H1 (cell line): ENCODE results near the gene TMEM44. TPM values are rescaled to one million over a fixed set of nuclear protein-coding genes. Genes with fewer than 3 reads are reported as not detected.

Experiments
- CTCF ChIA-PET: fragments of 300-600 bp; sonication (Branson Sonifier 250); formaldehyde crosslinking; loops from one replicate; lab custom pipeline; 2021; ENCODE audit not compliant: partially characterized antibody; lab: Charles Lee
- POLR2A ChIA-PET: fragments of 300-600 bp; sonication (Branson Sonifier 250); formaldehyde crosslinking; loops from one replicate; lab custom pipeline; 2021; ENCODE audit warnings: inconsistent platforms; ENCODE audit not compliant: partially characterized antibody; lab: Charles Lee
- DNase-seq, 2 experiments: peaks; one replicate each; pipeline versions ENCODE4 v3.0.0 to v3.0.0-alpha.2; 2010 to 2022; ENCODE audit warnings: low spot score in 2 of 2, low read depth in 1 of 2, mixed read lengths in 1 of 2
- FAIRE-seq: peaks from 2 replicates; lab custom pipeline; 2011; peaks lifted over from hg19 to GRCh38; lab: Jason Lieb, UNC
- H2AFZ ChIP-seq: 2 replicates; pipeline ENCODE4 v1.8.1; 2012; ENCODE audit warnings: low read length, inconsistent platforms
- H2AK5ac ChIP-seq: 2 replicates; pipeline ENCODE4 v1.6.1; 2013; ENCODE audit warnings: low read depth, low read length
- H2BK120ac ChIP-seq: replicated peaks from 2 replicates; pipeline ENCODE3; 2013; ENCODE audit warnings: low read depth, low read length, inconsistent platforms
- H2BK12ac ChIP-seq: 2 replicates; pipeline ENCODE4 v1.6.1; 2013; ENCODE audit warnings: low read depth, low read length
- H2BK15ac ChIP-seq: 2 replicates; pipeline ENCODE4 v1.6.1; 2013; ENCODE audit warnings: low read length
- H2BK20ac ChIP-seq: 2 replicates; pipeline ENCODE4 v1.6.1; 2013; ENCODE audit warnings: low read length
- H2BK5ac ChIP-seq: 2 replicates; pipeline ENCODE4 v1.6.1; 2013; ENCODE audit warnings: low read depth, low read length
- H3K14ac ChIP-seq: 2 replicates; pipeline ENCODE4 v1.6.1; 2013; ENCODE audit warnings: inconsistent platforms; ENCODE audit not compliant: insufficient read length
- H3K18ac ChIP-seq: 2 replicates; pipeline ENCODE4 v1.6.1; 2013; ENCODE audit warnings: low read length; ENCODE audit errors: extremely low read depth
- H3K23ac ChIP-seq: 2 replicates; pipeline ENCODE4 v1.6.1; 2013; ENCODE audit warnings: inconsistent platforms; ENCODE audit not compliant: insufficient read length
- H3K23me2 ChIP-seq: 2 replicates; pipeline ENCODE4 v1.6.1; 2013; ENCODE audit warnings: low read depth, low read length
- H3K27ac ChIP-seq: 2 replicates; pipeline ENCODE4 v1.6.1; 2011; ENCODE audit warnings: low read depth, low read length, inconsistent platforms
- H3K27me3 ChIP-seq, 4 experiments: replicated peaks in 1 of 4; 1 replicate in 1 of 4; 2 replicates in 3 of 4; pipeline versions ENCODE4 v1.6.1 to v1.8.1; 2011 to 2013; ENCODE audit warnings: low read length in 3 of 4, mild to moderate bottlenecking in 3 of 4, inconsistent platforms in 2 of 4, mixed read lengths in 2 of 4, moderate library complexity in 1 of 4; ENCODE audit not compliant: control insufficient read depth in 3 of 4, insufficient read depth in 3 of 4; ENCODE audit errors: extremely low read depth in 1 of 4
- H3K36me3 ChIP-seq, 4 experiments: 2 replicates each; pipeline versions ENCODE4 v1.6.1 to v1.8.1; 2011 to 2013; ENCODE audit warnings: mild to moderate bottlenecking in 4 of 4, low read length in 3 of 4, moderate library complexity in 2 of 4, control low read depth in 1 of 4, inconsistent platforms in 1 of 4; ENCODE audit not compliant: insufficient read depth in 4 of 4, control insufficient read depth in 2 of 4
- H3K4ac ChIP-seq: replicated peaks from 2 replicates; pipeline ENCODE3; 2013; ENCODE audit warnings: low read length, low read depth, mixed read lengths, inconsistent platforms; ENCODE audit not compliant: insufficient read length
- H3K4me1 ChIP-seq, 4 experiments: replicated peaks in 1 of 4; 1 replicate in 1 of 4; 2 replicates in 3 of 4; pipeline versions ENCODE4 v1.6.1 to v1.8.1; 2011 to 2013; ENCODE audit warnings: low read length in 3 of 4, inconsistent platforms in 2 of 4, mixed read lengths in 1 of 4; ENCODE audit not compliant: insufficient read depth in 4 of 4, control insufficient read depth in 3 of 4
- H3K4me2 ChIP-seq, 2 experiments: 2 replicates each; pipeline versions ENCODE4 v1.6.1 to v1.8.1; 2011 to 2013; ENCODE audit warnings: low read depth in 2 of 2, low read length in 2 of 2, control low read depth in 1 of 2, inconsistent platforms in 1 of 2, mild to moderate bottlenecking in 1 of 2; ENCODE audit not compliant: insufficient read depth in 1 of 2
- H3K4me3 ChIP-seq, 4 experiments: fragments of 200-600, 300-600 bp in 1 of 4; sonication (generic), shearing (Covaris generic), sonication (Bioruptor Twin) in 1 of 4; 2 replicates each; pipeline versions ENCODE4 v1.5.1 to v1.8.1; 2011 to 2016; ENCODE audit warnings: low read length in 4 of 4, low read depth in 3 of 4, control low read depth in 2 of 4, inconsistent platforms in 2 of 4, mild to moderate bottlenecking in 2 of 4, mixed read lengths in 1 of 4, moderate library complexity in 1 of 4; ENCODE audit not compliant: insufficient read depth in 2 of 4; ENCODE audit errors: extremely low read depth in 1 of 4
- H3K56ac ChIP-seq: replicated peaks from 2 replicates; pipeline ENCODE3; 2013; ENCODE audit warnings: low read depth, mild to moderate bottlenecking, mixed read lengths, low read length, inconsistent platforms; ENCODE audit not compliant: insufficient read length
- H3K79me1 ChIP-seq: 2 replicates; pipeline ENCODE4 v1.6.1; 2013; ENCODE audit warnings: low read depth, low read length, control low read depth
- H3K79me2 ChIP-seq, 2 experiments: 2 replicates each; pipeline versions ENCODE4 v1.6.1 to v1.8.1; 2012 to 2013; ENCODE audit warnings: low read length in 2 of 2, mild to moderate bottlenecking in 2 of 2, inconsistent platforms in 1 of 2; ENCODE audit not compliant: insufficient read depth in 2 of 2, control insufficient read depth in 1 of 2
- H3K9ac ChIP-seq, 4 experiments: replicated peaks in 1 of 4; 1 replicate in 1 of 4; 2 replicates in 3 of 4; pipeline versions ENCODE4 v1.6.1 to v1.8.1; 2011 to 2013; ENCODE audit warnings: low read depth in 3 of 4, low read length in 3 of 4, control low read depth in 2 of 4, mild to moderate bottlenecking in 2 of 4, moderate library complexity in 2 of 4, inconsistent platforms in 1 of 4; ENCODE audit errors: extremely low read depth in 1 of 4
- H3K9me3 ChIP-seq, 2 experiments: 2 replicates each; pipeline versions ENCODE4 v1.6.1 to v1.8.1; 2012 to 2013; ENCODE audit warnings: mild to moderate bottlenecking in 2 of 2, moderate library complexity in 2 of 2, control low read depth in 1 of 2, inconsistent platforms in 1 of 2, low read depth in 1 of 2, low read length in 1 of 2, mixed read lengths in 1 of 2; ENCODE audit not compliant: insufficient read depth in 2 of 2
- H4K20me1 ChIP-seq, 2 experiments: replicated peaks in 1 of 2; 2 replicates each; pipeline versions ENCODE3 to v1.8.1; 2011 to 2013; ENCODE audit warnings: inconsistent platforms in 2 of 2, low read length in 2 of 2, mild to moderate bottlenecking in 1 of 2; ENCODE audit not compliant: insufficient read depth in 2 of 2, control insufficient read depth in 1 of 2
- H4K5ac ChIP-seq: 2 replicates; pipeline ENCODE4 v1.6.1; 2013; ENCODE audit warnings: low read length, low read depth, mixed read lengths, inconsistent platforms; ENCODE audit not compliant: insufficient read length
- H4K8ac ChIP-seq: 2 replicates; pipeline ENCODE4 v1.8.0; 2013; ENCODE audit warnings: mild to moderate bottlenecking, moderate library complexity, low read length, inconsistent platforms; ENCODE audit not compliant: insufficient read depth; ENCODE audit errors: extremely low read depth
- H4K91ac ChIP-seq: replicated peaks from 2 replicates; pipeline ENCODE3; 2013; ENCODE audit warnings: low read length, mixed read lengths, inconsistent platforms; ENCODE audit not compliant: insufficient read length
- BCL11A ChIP-seq, 2 experiments: IDR thresholded peaks; one replicate each; pipeline ENCODE4 v1.6.1; 2011; ENCODE audit warnings: low read depth in 2 of 2, low read length in 2 of 2, mild to moderate bottlenecking in 2 of 2
- RXRA ChIP-seq: IDR thresholded peaks from 2 replicates; pipeline ENCODE4 v1.6.1; 2011; ENCODE audit warnings: low read depth, mild to moderate bottlenecking, low read length, moderate library complexity; ENCODE audit not compliant: insufficient read depth
- SIRT6 ChIP-seq: IDR thresholded peaks from one replicate; pipeline ENCODE4 v1.7.1; 2012; ENCODE audit warnings: low read length, inconsistent platforms
- SRF ChIP-seq: IDR thresholded peaks from 2 replicates; pipeline ENCODE4 v1.6.1; 2011; ENCODE audit warnings: mild to moderate bottlenecking, low read depth, low read length, moderate library complexity
- ZNF274 ChIP-seq: IDR thresholded peaks from 2 replicates; pipeline ENCODE4 v1.7.0; 2012; ENCODE audit warnings: low read length, borderline replicate concordance; ENCODE audit errors: extremely low read depth
- WGBS, 2 experiments: shearing (Covaris generic) in 1 of 2; methylation state at CpG; one replicate each; pipeline versions ENCODE4 v1.1.6 to v1.1.7; 2013 to 2015; ENCODE audit warnings: low lambda C conversion rate in 2 of 2, mixed read lengths in 2 of 2, inconsistent platforms in 1 of 2, low coverage in 1 of 2, missing lambda C conversion rate in 1 of 2; ENCODE audit not compliant: insufficient replicate concordance in 2 of 2, insufficient coverage in 1 of 2, insufficient read length in 1 of 2; ENCODE audit errors: extremely low coverage in 1 of 2, missing lambda C conversion rate in 1 of 2; 5-methylcytosine and 5-hydroxymethylcytosine counted together
- polyA plus RNA-seq, 7 experiments: library from polyadenylated mRNA; depleted of rRNA in 3 of 7; stranded (reverse) in 5 of 7; unstranded in 2 of 7; fragments of >200 nt in 5 of 7; fragments of 200-250 nt in 2 of 7; gene quantifications; 1 replicate in 5 of 7; 2 replicates in 1 of 7; 4 replicates in 1 of 7; pipeline versions ENCODE4 v1.2.1 to v1.2.3, GENCODE V29; 2011 to 2013; ENCODE audit warnings: missing spikeins in 2 of 7, mixed read lengths in 2 of 7
- total RNA-seq: library from RNA; stranded (reverse); fragmentation: NEBNext Ultra II Directional; extraction: Animal tissue kit (Norgen Biotek cat#: 25700); gene quantifications from 2 replicates; pipeline ENCODE4 v1.2.1, GENCODE V29; 2021

TMEM44 gene
- total and polyA plus RNA-seq, 2 of the 8 experiments (the other 6 are each of a cell fraction or from before 2014, with no cell fraction given) = 14.0 to 16.7 TPM

- POLR2A ChIA-PET = interaction anchor here (1.4 to 1.5 kb wide), 2 partner anchors 9 to 45 kb away, joined by 3 read pairs; partner anchors contain the start of gene TMEM44
- WGBS, 2 experiments = 96% methylated on average over 13 of the region's 13 CpGs; no CpG with 5 or more reads in 1 of the 2 experiments
- no peak overlapping the region for H4K5ac ChIP-seq
- no peaks in the 10 kb centered on the region for H3K4me1 ChIP-seq
- no peak overlapping the region for H2BK120ac ChIP-seq
- H4K20me1 ChIP-seq = no peaks in the 10 kb centered on the region
- no peak overlapping the region for H2BK5ac ChIP-seq
- H3K9me3 ChIP-seq = no peaks in the 10 kb centered on the region
- H3K27me3 ChIP-seq = no peaks in the 10 kb centered on the region
- H3K9ac ChIP-seq = no peak overlapping the region
- TF ChIP-seq SRF (no peak), ZNF274 (no peak), BCL11A (IDR thresholded peaks at IDR 0.05; ENCODE audit: low read depth in 2 of 2, low read length in 2 of 2) (no peak), SIRT6 (no peak), RXRA (no peak)
- DNase-seq = no peak
- CTCF ChIA-PET = interaction anchor here (0.6 to 1.2 kb wide), 6 partner anchors 11 to 172 kb away, joined by 3 to 4 read pairs (median 3); no protein-coding TSS in a partner anchor
- H3K4me2 ChIP-seq = no peak overlapping the region
- no peaks in the 10 kb centered on the region for H3K79me1 ChIP-seq
- no peak overlapping the region for H4K8ac ChIP-seq
- peaks cover 3% of the 10 kb centered on the region; the same call in 1 of the 2 replicates for H3K23me2 ChIP-seq
- H2BK20ac ChIP-seq = no peak overlapping the region
- H3K14ac ChIP-seq = no peak overlapping the region
- 0 out of 8 replicates have a peak, but pooled peaks cover 0 to 3% (median 0%) of the 10 kb centered on the region in 4 experiments for H3K36me3 ChIP-seq
- H3K4me3 ChIP-seq = no peak overlapping the region
- no peak overlapping the region for H3K18ac ChIP-seq
- no peak for FAIRE-seq
- no peak overlapping the region for H4K91ac ChIP-seq
- no peak overlapping the region for H2BK12ac ChIP-seq
- H3K56ac ChIP-seq = no peak overlapping the region
- H3K4ac ChIP-seq = no peak overlapping the region
- no peak overlapping the region for H3K23ac ChIP-seq
- H2BK15ac ChIP-seq = no peak overlapping the region
- H3K27ac ChIP-seq = no peak overlapping the region
- H3K79me2 ChIP-seq = peaks cover 0 to 4% of the 10 kb centered on the region in 2 experiments; a peak in 1 of 4 replicates
- H2AFZ ChIP-seq = no peak overlapping the region
- no peak overlapping the region for H2AK5ac ChIP-seq
Observed at GRCh38 chr3:194588236-194588635, 45.0 kb downstream of the TMEM44 start.
